ENCODE measurements around the gene SMIM28.

- TF ChIP-seq CTCF (conservative IDR thresholded peaks at IDR 0.05; ENCODE audit: low read depth, low read length) (no peak), RAD21 (IDR thresholded peaks at IDR 0.05; ENCODE audit: low read length) (no peak), CEBPB (IDR thresholded peaks at IDR 0.05; ENCODE audit: low read depth, low read length) (no peak)
Observed at GRCh38 chr6:138339024-138339423, 38.7 kb upstream of the SMIM28 start.
